ENCODE measurements around the gene SDF4.

SDF4 gene

GRCh38 chr1:1215080-1215676 lies 16.6 kb downstream of the SDF4 start:
- FAIRE-seq: no peak

GRCh38 chr1:1213345-1214265 lies 18.2 kb downstream of the SDF4 start, which contains the start of gene TNFRSF4:
Gene TNFRSF4, minus strand, starts transcription at chr1:1214153. Its CDS starts 26 bp downstream, at chr1:1214127.
- DNase-seq (ENCODE audit: insufficient read length, low spot score) (no peak), FAIRE-seq (no peak)

More at GRCh38 chr1:1215080-1215676, 16.6 kb downstream of the SDF4 start:
- DNase-seq (ENCODE audit: insufficient read length, low spot score): no peak

- DNase-seq (ENCODE audit: insufficient read length, low spot score): no peak
- peak; percentile 83 for FAIRE-seq
Observed at GRCh38 chr1:1212780-1213344, 18.9 kb downstream of the SDF4 start.

GRCh38 chr1:1211541-1212441 lies 20.0 kb downstream of the SDF4 start:
- no peak for DNase-seq (ENCODE audit: insufficient read length, low spot score)
- no peak for FAIRE-seq

GRCh38 chr1:1210726-1211540 lies 20.9 kb downstream of the SDF4 start:
- DNase-seq (ENCODE audit: insufficient read length, low spot score): no peak
- FAIRE-seq: no peak

- DNase-seq (ENCODE audit: insufficient read length, low spot score) (no peak), FAIRE-seq (no peak)
Observed at GRCh38 chr1:1208713-1209433, 22.9 kb downstream of the SDF4 start.

- no peak for DNase-seq (ENCODE audit: insufficient read length, low spot score)
- no peak for FAIRE-seq
Observed at GRCh38 chr1:1207571-1207892, 24.3 kb downstream of the SDF4 start.

GRCh38 chr1:1206966-1207531 lies 24.8 kb downstream of the SDF4 start:
- DNase-seq (ENCODE audit: insufficient read length, low spot score) (no peak), FAIRE-seq (no peak)

GRCh38 chr1:1206376-1206965 lies 25.3 kb downstream of the SDF4 start, which contains the start of gene TNFRSF18:
Gene TNFRSF18, minus strand, starts transcription at chr1:1206592. Its CDS starts 21 bp downstream, at chr1:1206571.
- FAIRE-seq (no peak), DNase-seq (ENCODE audit: insufficient read length, low spot score) (no peak)

GRCh38 chr1:1205769-1206375 lies 25.9 kb downstream of the SDF4 start:
- DNase-seq (ENCODE audit: insufficient read length, low spot score) (no peak), FAIRE-seq (no peak)

GRCh38 chr1:1204998-1205768 lies 26.6 kb downstream of the SDF4 start:
- DNase-seq (ENCODE audit: insufficient read length, low spot score): no peak
- no peak for FAIRE-seq

GRCh38 chr1:1204425-1204920 lies 27.3 kb downstream of the SDF4 start:
- no peak for DNase-seq (ENCODE audit: insufficient read length, low spot score)
- FAIRE-seq: no peak

- DNase-seq (ENCODE audit: insufficient read length, low spot score) (no peak), FAIRE-seq (no peak)
Observed at GRCh38 chr1:1203561-1204424, 28.0 kb downstream of the SDF4 start.

GRCh38 chr1:1202831-1203560 lies 28.8 kb downstream of the SDF4 start:
- DNase-seq (ENCODE audit: insufficient read length, low spot score) (no peak), FAIRE-seq (no peak)

All from GM19239 (cell line).